Suppressor macrophage treated with lipopolysaccharide for 4 hours (primary cell): ENCODE data around the gene PGM2L1.

Experiments
- DNase-seq: peaks from one replicate; pipeline ENCODE4 v3.0.0-alpha.2; 2020

PGM2L1 gene

GRCh38 chr11:74288161-74288560 is 110.1 kb downstream of the PGM2L1 start:
- DNase-seq, result peak; percentile 47

- no peak for DNase-seq
These were observed 113.8 kb downstream of the PGM2L1 start for GRCh38 chr11:74284466-74284865.

GRCh38 chr11:74283580-74284180 is 114.6 kb downstream of the PGM2L1 start:
- no peak for DNase-seq

- DNase-seq, result no peak
These were observed 115.3 kb downstream of the PGM2L1 start for GRCh38 chr11:74282914-74283371.

GRCh38 chr11:74282421-74282820 is 115.8 kb downstream of the PGM2L1 start:
- no peak for DNase-seq

- DNase-seq, result no peak
These were observed 117.7 kb downstream of the PGM2L1 start for GRCh38 chr11:74280494-74280893.
